SK-N-SH (cell line): ENCODE data around the gene CELF2. TPM values are rescaled to one million over a fixed set of nuclear protein-coding genes. Genes with fewer than 3 reads are reported as not detected.

ENCODE experiments used
- CTCF ChIA-PET: fragments of 300-600, 350-600 bp; formaldehyde crosslinking; extraction: SDS; loops from one replicate; lab custom pipeline; 2021; lab: Yijun Ruan, JAX
- POLR2A ChIA-PET: fragments of 350-600 bp; sonication (Branson Sonifier 250); formaldehyde crosslinking; extraction: SDS; loops from one replicate; lab custom pipeline; 2020; ENCODE audit warnings: antibody characterized with exemption, inconsistent platforms; lab: Yijun Ruan, JAX
- DNase-seq: peaks from one replicate; pipeline ENCODE4 v3.0.0; 2012
- H2AFZ ChIP-seq: fragments of 200-600 bp; sonication (generic); 2 replicates; pipeline ENCODE4 v1.8.1; 2016; ENCODE audit warnings: antibody characterized with exemption, mild to moderate bottlenecking, low read depth
- H3F3A ChIP-seq: fragments of 200-600 bp; sonication (generic); replicated peaks from 2 replicates; pipeline ENCODE3; 2016; ENCODE audit warnings: antibody characterized with exemption, mild to moderate bottlenecking; ENCODE audit not compliant: insufficient read depth
- H3K27ac ChIP-seq, 2 experiments: fragments of 200-500 bp in 1 of 2; fragments of 200-600 bp in 1 of 2; sonication (Bioruptor generic) in 1 of 2; sonication (generic), shearing (Covaris generic) in 1 of 2; 2 replicates each; pipeline versions ENCODE4 v1.5.1 to v1.6.1; 2014 to 2016; ENCODE audit warnings: low read depth in 2 of 2, inconsistent platforms in 1 of 2, low read length in 1 of 2, mild to moderate bottlenecking in 1 of 2, mixed read lengths in 1 of 2
- H3K27me3 ChIP-seq: fragments of 200-600 bp; sonication (generic), shearing (Covaris generic); 2 replicates; pipeline ENCODE4 v1.6.1; 2016; ENCODE audit warnings: mixed run types; ENCODE audit not compliant: insufficient read depth
- H3K36me3 ChIP-seq, 2 experiments: fragments of 200-500 bp in 1 of 2; fragments of 200-600 bp in 1 of 2; sonication (Bioruptor generic) in 1 of 2; sonication (generic) in 1 of 2; replicated peaks in 1 of 2; 2 replicates each; pipeline versions ENCODE3 to v1.5.1; 2014 to 2016; ENCODE audit warnings: low read length in 1 of 2, mild to moderate bottlenecking in 1 of 2; ENCODE audit not compliant: insufficient read depth in 2 of 2, control insufficient read depth in 1 of 2
- H3K4me1 ChIP-seq, 2 experiments: fragments of 200-500 bp in 1 of 2; fragments of 200-600 bp in 1 of 2; sonication (Bioruptor generic) in 1 of 2; sonication (generic), shearing (Covaris generic) in 1 of 2; 2 replicates each; pipeline versions ENCODE4 v1.5.1 to v1.6.1; 2014 to 2016; ENCODE audit warnings: low read depth in 1 of 2, low read length in 1 of 2, mixed run types in 1 of 2; ENCODE audit not compliant: insufficient read depth in 2 of 2, control insufficient read depth in 1 of 2
- H3K4me2 ChIP-seq: fragments of 200-600 bp; sonication (generic), shearing (Covaris generic); 2 replicates; pipeline ENCODE4 v1.6.1; 2017; ENCODE audit warnings: mixed run types
- H3K4me3 ChIP-seq, 2 experiments: fragments of 200-500 bp in 1 of 2; fragments of 200-600 bp in 1 of 2; sonication (Bioruptor generic) in 1 of 2; sonication (generic), shearing (Covaris generic) in 1 of 2; 2 replicates each; pipeline versions ENCODE4 v1.5.1 to v1.8.1; 2014 to 2016; ENCODE audit warnings: low read depth in 2 of 2, inconsistent platforms in 1 of 2, low read length in 1 of 2, mild to moderate bottlenecking in 1 of 2, mixed read lengths in 1 of 2, moderate library complexity in 1 of 2
- H3K79me2 ChIP-seq: fragments of 200-600 bp; sonication (generic); 2 replicates; pipeline ENCODE4 v1.8.1; 2017; ENCODE audit warnings: mild to moderate bottlenecking; ENCODE audit not compliant: insufficient read depth
- H3K9ac ChIP-seq: fragments of 200-600 bp; sonication (generic); 2 replicates; pipeline ENCODE4 v1.6.1; 2017; ENCODE audit warnings: mixed run types
- H3K9me2 ChIP-seq: fragments of 200-600 bp; sonication (generic); 2 replicates; pipeline ENCODE4 v1.6.1; 2017; ENCODE audit warnings: mixed run types
- H3K9me3 ChIP-seq: fragments of 200-600 bp; sonication (generic); 2 replicates; pipeline ENCODE4 v1.6.1; 2017; ENCODE audit warnings: mixed run types, mild to moderate bottlenecking, moderate library complexity
- H4K20me1 ChIP-seq: fragments of 200-600 bp; sonication (generic); 2 replicates; pipeline ENCODE4 v1.6.1; 2017; ENCODE audit warnings: mild to moderate bottlenecking, mixed run types; ENCODE audit not compliant: insufficient read depth
- FOXM1 ChIP-seq: IDR thresholded peaks from 2 replicates; pipeline ENCODE4 v1.4.0; 2012; ENCODE audit warnings: low read depth, mild to moderate bottlenecking
- GATA2 ChIP-seq: sonication (generic); formaldehyde crosslinking; IDR thresholded peaks from 2 replicates; pipeline ENCODE4 v1.5.0; 2020; ENCODE audit warnings: mild to moderate bottlenecking, missing genetic modification reagents
- RAD21 ChIP-seq: IDR thresholded peaks from 2 replicates; pipeline ENCODE4 v1.6.1; 2012; ENCODE audit warnings: mild to moderate bottlenecking, low read length
- RXRA ChIP-seq: IDR thresholded peaks from 2 replicates; pipeline ENCODE4 v1.4.0; 2012; ENCODE audit warnings: low read depth, mild to moderate bottlenecking, borderline replicate concordance
- TEAD4 ChIP-seq: IDR thresholded peaks from 2 replicates; pipeline ENCODE4 v1.4.0; 2012; ENCODE audit warnings: mild to moderate bottlenecking, borderline replicate concordance; ENCODE audit not compliant: insufficient read depth
- WGBS: methylation state at CpG from one replicate; pipeline ENCODE4 v1.1.6; 2017; ENCODE audit warnings: low lambda C conversion rate; 5-methylcytosine and 5-hydroxymethylcytosine counted together
- polyA plus RNA-seq, 3 experiments: library from polyadenylated mRNA; depleted of rRNA; stranded (reverse); fragments of >200 nt; gene quantifications; 2 replicates each; pipeline ENCODE4 v1.2.3, GENCODE V29; 2012
- TF ChIP-seq, protein P1 (sequence below): IDR thresholded peaks from 2 replicates; pipeline ENCODE4 v1.4.0; 2012; ENCODE audit warnings: low read depth, borderline replicate concordance
- TF ChIP-seq, protein P2 (sequence below): IDR thresholded peaks from 2 replicates; pipeline ENCODE4; 2012

The CELF2 gene
- polyA plus RNA-seq, 1 of the 3 experiments (the other 2 are of a cell fraction) = 0.03 TPM

DNA sequence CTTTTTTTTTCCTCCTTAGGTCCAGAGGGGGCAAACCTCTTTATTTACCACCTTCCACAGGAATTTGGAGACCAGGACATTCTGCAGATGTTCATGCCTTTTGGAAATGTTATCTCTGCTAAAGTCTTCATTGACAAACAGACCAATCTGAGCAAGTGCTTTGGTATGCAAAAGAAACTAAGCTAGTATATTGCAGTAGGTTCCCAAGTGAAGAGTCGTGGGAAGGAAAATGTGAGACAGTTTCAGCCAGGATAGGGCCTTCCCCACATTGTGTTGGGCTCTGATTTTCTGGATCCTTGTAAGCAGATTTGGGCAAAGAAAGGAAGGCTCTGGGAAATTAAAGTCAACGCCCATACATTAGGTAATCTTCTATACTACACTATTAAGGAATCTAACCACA lies 308.1 kb downstream of the CELF2 start (continued):
- TF ChIP-seq TEAD4 = no peak
- TF ChIP-seq RXRA = no peak
- TF ChIP-seq, protein P1, sequence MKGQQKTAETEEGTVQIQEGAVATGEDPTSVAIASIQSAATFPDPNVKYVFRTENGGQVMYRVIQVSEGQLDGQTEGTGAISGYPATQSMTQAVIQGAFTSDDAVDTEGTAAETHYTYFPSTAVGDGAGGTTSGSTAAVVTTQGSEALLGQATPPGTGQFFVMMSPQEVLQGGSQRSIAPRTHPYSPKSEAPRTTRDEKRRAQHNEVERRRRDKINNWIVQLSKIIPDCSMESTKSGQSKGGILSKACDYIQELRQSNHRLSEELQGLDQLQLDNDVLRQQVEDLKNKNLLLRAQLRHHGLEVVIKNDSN = no peak
- TF ChIP-seq RAD21 = no peak
- TF ChIP-seq, all 33 proteins: peak for 0

DNA sequence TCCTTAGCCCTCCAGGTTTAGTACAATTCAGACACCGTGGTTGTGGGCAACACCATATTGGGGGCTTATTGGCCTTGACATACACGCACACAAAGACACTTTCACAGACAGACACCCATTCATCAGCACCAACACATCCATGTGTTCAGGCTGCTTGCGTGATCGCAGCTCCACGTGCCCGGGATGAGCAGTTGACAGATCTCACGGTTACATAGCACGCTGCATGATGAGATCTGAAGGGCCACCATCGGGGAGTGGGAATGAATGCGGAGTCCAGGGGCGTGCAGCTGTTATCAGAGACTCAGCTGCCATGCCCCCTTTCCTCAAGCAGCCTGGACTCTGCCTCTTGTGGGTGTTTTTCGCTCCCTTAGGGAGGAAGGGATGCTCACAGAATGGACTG lies 308.6 kb downstream of the CELF2 start:
- Histone ChIP-seq H3K4me1 (no peaks in the 10 kb centered on the region), H3K36me3 (no peaks in the 10 kb centered on the region), H3K27me3 (no peaks in the 10 kb centered on the region), H3K27ac (no peak overlapping the region), H3K4me2 (no peak overlapping the region), H3K4me3 (no peak overlapping the region), H3K9ac (no peak overlapping the region), H2AFZ (no peak overlapping the region)
- DNase-seq = no peak
- no peak for TF ChIP-seq GATA2 (CRISPR knock-in tag)
- TF ChIP-seq, protein P2, sequence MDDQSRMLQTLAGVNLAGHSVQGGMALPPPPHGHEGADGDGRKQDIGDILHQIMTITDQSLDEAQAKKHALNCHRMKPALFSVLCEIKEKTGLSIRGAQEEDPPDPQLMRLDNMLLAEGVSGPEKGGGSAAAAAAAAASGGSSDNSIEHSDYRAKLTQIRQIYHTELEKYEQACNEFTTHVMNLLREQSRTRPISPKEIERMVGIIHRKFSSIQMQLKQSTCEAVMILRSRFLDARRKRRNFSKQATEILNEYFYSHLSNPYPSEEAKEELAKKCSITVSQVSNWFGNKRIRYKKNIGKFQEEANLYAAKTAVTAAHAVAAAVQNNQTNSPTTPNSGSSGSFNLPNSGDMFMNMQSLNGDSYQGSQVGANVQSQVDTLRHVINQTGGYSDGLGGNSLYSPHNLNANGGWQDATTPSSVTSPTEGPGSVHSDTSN = no peak
- TF ChIP-seq, all 33 proteins: peak for 0
- H3K9me3 ChIP-seq = no peaks in the 10 kb centered on the region
- H3K9me2 ChIP-seq = no peaks in the 10 kb centered on the region
- no peaks in the 10 kb centered on the region for H3F3A ChIP-seq
- ChIA-PET POLR2A (no interaction called here), CTCF (no interaction called here)
- WGBS = 47% methylated on average over 7 of the region's 12 CpGs
- H4K20me1 ChIP-seq = no peaks in the 10 kb centered on the region
- no peaks in the 10 kb centered on the region for H3K79me2 ChIP-seq

DNA sequence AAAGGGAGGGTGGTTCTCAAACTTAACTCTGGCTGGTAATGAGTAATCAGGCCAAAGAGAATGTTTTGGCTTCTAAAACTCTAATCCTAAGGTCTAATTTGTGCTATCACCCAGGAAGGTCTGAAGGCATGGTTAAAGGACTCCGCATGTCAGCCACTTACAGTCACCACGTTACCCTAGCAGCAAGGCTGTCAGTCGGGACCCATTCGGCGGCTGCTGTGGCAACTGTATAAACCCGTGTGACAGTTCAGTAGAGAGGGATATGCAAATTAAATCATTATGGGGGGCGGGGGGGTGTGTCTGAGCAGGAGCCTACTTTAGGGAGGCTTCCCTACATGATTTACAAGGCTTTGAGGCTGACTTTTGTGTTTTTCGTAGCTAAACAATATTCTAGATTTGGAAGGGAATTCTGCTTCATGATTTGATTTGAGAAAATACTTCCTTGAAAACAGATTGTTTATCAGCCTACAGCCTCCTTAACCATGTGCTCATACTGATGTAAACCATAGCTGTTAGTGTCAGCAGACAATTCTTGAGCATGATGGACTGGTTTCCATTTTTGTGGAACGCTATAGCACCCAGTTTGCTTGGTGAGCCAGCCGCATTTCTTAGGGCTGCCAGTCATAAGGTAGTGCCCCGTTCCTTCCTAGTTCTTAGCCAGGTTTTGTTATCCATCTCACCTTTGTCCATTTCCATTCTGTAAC lies 309.4 kb downstream of the CELF2 start:
- Histone ChIP-seq H3K27me3 (no peaks in the 10 kb centered on the region), H3K27ac (no peak overlapping the region), H3F3A (no peaks in the 10 kb centered on the region), H2AFZ (no peak overlapping the region), H4K20me1 (no peaks in the 10 kb centered on the region), H3K36me3 (no peaks in the 10 kb centered on the region), H3K4me1 (no peaks in the 10 kb centered on the region), H3K9me2 (no peaks in the 10 kb centered on the region), H3K9ac (no peak overlapping the region), H3K4me3 (no peak overlapping the region), H3K9me3 (no peaks in the 10 kb centered on the region), H3K4me2 (no peak overlapping the region), H3K79me2 (no peaks in the 10 kb centered on the region)
- POLR2A ChIA-PET = no interaction called here
- 30% methylated on average over 11 of the region's 11 CpGs for WGBS
- TF ChIP-seq FOXM1 = no peak
- CTCF ChIA-PET = interaction anchor here (1.6 kb wide), 1 partner anchor 11 kb away, joined by 3 read pairs; no protein-coding TSS in a partner anchor
- no peak for DNase-seq
